Vagina (tissue), 2 donors: ENCODE data around the gene ATP8B3. TPM values are rescaled to one million over a fixed set of nuclear protein-coding genes. Genes with fewer than 3 reads are reported as not detected.

ENCODE experiments used
- DNase-seq, 2 donors: peaks; one replicate each; pipeline ENCODE4 v3.0.0-alpha.2; 2017; ENCODE audit errors: extremely low spot score in 2 of 2
- H3K27ac ChIP-seq: fragments of 200-600 bp; sonication (generic); one replicate; pipeline ENCODE4 v1.5.1; 2019
- H3K27me3 ChIP-seq: fragments of 200-600 bp; sonication (generic); one replicate; pipeline ENCODE4 v1.5.1; 2019
- H3K36me3 ChIP-seq, 2 donors: fragments of 200-600 bp; sonication (generic); one replicate each; pipeline ENCODE4 v1.5.1; 2017 to 2019
- H3K4me1 ChIP-seq: fragments of 200-600 bp; sonication (generic); one replicate; pipeline ENCODE4 v1.5.1; 2019
- H3K4me3 ChIP-seq, 2 donors: fragments of 200-600 bp; sonication (generic); 1 replicate in 1 of 2; 2 replicates in 1 of 2; pipeline ENCODE4 v1.5.1; 2016 to 2019
- H3K9me3 ChIP-seq: fragments of 200-600 bp; sonication (generic); one replicate; pipeline ENCODE4 v1.5.1; 2019
- CTCF ChIP-seq, 3 experiments: fragments of 450-650 bp in 2 of 3; fragments of 200-600 bp in 1 of 3; sonication (generic) in 1 of 3; IDR thresholded peaks; one replicate each; pipeline ENCODE4 v1.5.1; 2017 to 2019; ENCODE audit warnings: antibody characterized with exemption in 3 of 3, mild to moderate bottlenecking in 2 of 3, moderate library complexity in 2 of 3
- POLR2A ChIP-seq, 2 donors: fragments of 450-650 bp; IDR thresholded peaks; one replicate each; pipeline ENCODE4 v1.6.1; 2017; ENCODE audit warnings: antibody characterized with exemption in 2 of 2, mild to moderate bottlenecking in 2 of 2, moderate library complexity in 2 of 2
- POLR2AphosphoS5 ChIP-seq, 2 donors: sonication (generic); formaldehyde crosslinking; IDR thresholded peaks; one replicate each; pipeline ENCODE4 v1.9.0; 2017; ENCODE audit warnings: antibody characterized with exemption in 2 of 2, mild to moderate bottlenecking in 2 of 2, low read depth in 1 of 2; ENCODE audit not compliant: insufficient read depth in 1 of 2
- intact Hi-C: fragments of 100-400 bp; cut with DNase I; formaldehyde crosslinking; loops from one replicate; pipeline ENCODE4 v1.15.1; 2023
- total RNA-seq: library from RNA; depleted of rRNA; stranded (reverse); fragments of >200 nt; gene quantifications from one replicate; pipeline ENCODE4 v1.2.3, GENCODE V29; 2016

Gene ATP8B3
- total RNA-seq, 1 donor from 2014 or later: 3.2 TPM

GRCh38 chr19:1847348-1847683 lies 35.2 kb upstream of the ATP8B3 start:
- H3K4me1 ChIP-seq: peaks cover 63% of the 10 kb centered on the region
- no peak for TF ChIP-seq POLR2AphosphoS5 (IDR thresholded peaks at IDR 0.05; ENCODE audit: insufficient read depth in 1 of 2, low read depth in 1 of 2)
- TF ChIP-seq POLR2A (IDR thresholded peaks at IDR 0.05): no peak
- TF ChIP-seq CTCF (IDR thresholded peaks at IDR 0.05): no peak

GRCh38 chr19:1846517-1847204 lies 34.6 kb upstream of the ATP8B3 start:
- Histone ChIP-seq H3K36me3 (no peaks in the 10 kb centered on the region), H3K27ac (no peak overlapping the region), H3K27me3 (no peaks in the 10 kb centered on the region), H3K4me1 (peaks cover 63% of the 10 kb centered on the region), H3K9me3 (no peaks in the 10 kb centered on the region), H3K4me3 (peak overlapping the region; percentile 88 to 97)
- intact Hi-C loops: no loop called here
- DNase-seq: no peak
- TF ChIP-seq CTCF (IDR thresholded peaks at IDR 0.05): no peak
- TF ChIP-seq POLR2A (IDR thresholded peaks at IDR 0.05): no peak
- TF ChIP-seq POLR2AphosphoS5 (IDR thresholded peaks at IDR 0.05; ENCODE audit: insufficient read depth in 1 of 2, low read depth in 1 of 2): no peak

More at GRCh38 chr19:1847348-1847683, 35.2 kb upstream of the ATP8B3 start:
- intact Hi-C loops: no loop called here
- Histone ChIP-seq H3K27me3 (no peaks in the 10 kb centered on the region), H3K9me3 (no peaks in the 10 kb centered on the region), H3K27ac (peak overlapping the region; percentile 98), H3K36me3 (no peaks in the 10 kb centered on the region), H3K4me3 (peak overlapping the region; percentile 88 to 97)
- no peak for DNase-seq

GRCh38 chr19:1845642-1846041 lies 33.6 kb upstream of the ATP8B3 start:
- intact Hi-C loops: no loop called here
- Histone ChIP-seq H3K27ac (no peak overlapping the region), H3K4me1 (peaks cover 72% of the 10 kb centered on the region), H3K36me3 (no peaks in the 10 kb centered on the region), H3K4me3 (no peak overlapping the region), H3K27me3 (no peaks in the 10 kb centered on the region), H3K9me3 (no peaks in the 10 kb centered on the region)
- TF ChIP-seq CTCF (IDR thresholded peaks at IDR 0.05): no peak
- no peak for TF ChIP-seq POLR2AphosphoS5 (IDR thresholded peaks at IDR 0.05; ENCODE audit: insufficient read depth in 1 of 2, low read depth in 1 of 2)
- no peak for TF ChIP-seq POLR2A (IDR thresholded peaks at IDR 0.05)
- DNase-seq: no peak

- Histone ChIP-seq H3K36me3 (no peaks in the 10 kb centered on the region), H3K9me3 (no peaks in the 10 kb centered on the region), H3K27me3 (no peaks in the 10 kb centered on the region), H3K27ac (no peak overlapping the region), H3K4me1 (peaks cover 77% of the 10 kb centered on the region), H3K4me3 (no peak overlapping the region)
- no peak for TF ChIP-seq POLR2AphosphoS5 (IDR thresholded peaks at IDR 0.05; ENCODE audit: insufficient read depth in 1 of 2, low read depth in 1 of 2)
- no peak for TF ChIP-seq POLR2A (IDR thresholded peaks at IDR 0.05)
- DNase-seq: no peak
- intact Hi-C loops: no loop called here
These were observed 33.0 kb upstream of the ATP8B3 start for GRCh38 chr19:1845125-1845515.

- H3K27ac ChIP-seq: no peak overlapping the region
- intact Hi-C loops: no loop called here
These were observed 32.5 kb upstream of the ATP8B3 start for GRCh38 chr19:1844513-1845124.

More at GRCh38 chr19:1844513-1845124, 32.5 kb upstream of the ATP8B3 start:
- no peaks in the 10 kb centered on the region for H3K27me3 ChIP-seq
- DNase-seq: no peak
- H3K36me3 ChIP-seq: no peaks in the 10 kb centered on the region
- no peaks in the 10 kb centered on the region for H3K9me3 ChIP-seq
- peaks cover 82% of the 10 kb centered on the region for H3K4me1 ChIP-seq
- no peak overlapping the region for H3K4me3 ChIP-seq
- TF ChIP-seq POLR2A (IDR thresholded peaks at IDR 0.05) (no peak), POLR2AphosphoS5 (IDR thresholded peaks at IDR 0.05; ENCODE audit: insufficient read depth in 1 of 2, low read depth in 1 of 2) (no peak), CTCF (IDR thresholded peaks at IDR 0.05) (no peak)
